WI38 (cell line): ENCODE data around the gene ARHGEF28.

ENCODE experiments used
- H3K4me3 ChIP-seq: 2 replicates; pipeline ENCODE4 v1.5.1; 2011; ENCODE audit warnings: low read depth, mild to moderate bottlenecking, control low read depth, low read length
- CTCF ChIP-seq: IDR thresholded peaks from 2 replicates; pipeline ENCODE4 v1.5.1; 2012; ENCODE audit warnings: low read depth, mild to moderate bottlenecking, control low read depth, low read length

ARHGEF28 gene

GRCh38 chr5:73655521-73656160 is 29.6 kb downstream of the ARHGEF28 start:
- no peak for TF ChIP-seq CTCF
- no peak overlapping the region for H3K4me3 ChIP-seq

DNA sequence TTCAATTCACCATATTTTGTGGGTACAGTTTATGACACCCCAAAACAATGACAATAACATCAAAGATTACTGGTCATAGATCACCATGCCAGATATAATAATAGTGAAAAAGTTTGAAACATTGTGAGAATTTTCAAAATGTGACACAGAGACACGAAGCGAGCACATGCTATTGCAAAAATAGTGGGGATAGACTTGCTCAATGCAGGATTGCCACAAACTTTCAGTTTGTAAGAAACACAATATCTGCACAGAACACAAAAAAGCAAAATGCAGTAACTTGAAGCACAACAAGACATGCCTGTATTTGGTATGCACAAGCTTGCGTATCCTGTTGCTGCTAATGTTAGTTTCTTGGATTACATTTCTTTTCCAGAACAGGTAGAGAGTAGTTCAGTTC is 35.8 kb downstream of the ARHGEF28 start:
- H3K4me3 ChIP-seq, result no peak overlapping the region
- no peak for TF ChIP-seq CTCF

- H3K4me3 ChIP-seq, result no peak overlapping the region
- TF ChIP-seq CTCF, result no peak
These were observed 37.3 kb downstream of the ARHGEF28 start for GRCh38 chr5:73663161-73663859.

DNA sequence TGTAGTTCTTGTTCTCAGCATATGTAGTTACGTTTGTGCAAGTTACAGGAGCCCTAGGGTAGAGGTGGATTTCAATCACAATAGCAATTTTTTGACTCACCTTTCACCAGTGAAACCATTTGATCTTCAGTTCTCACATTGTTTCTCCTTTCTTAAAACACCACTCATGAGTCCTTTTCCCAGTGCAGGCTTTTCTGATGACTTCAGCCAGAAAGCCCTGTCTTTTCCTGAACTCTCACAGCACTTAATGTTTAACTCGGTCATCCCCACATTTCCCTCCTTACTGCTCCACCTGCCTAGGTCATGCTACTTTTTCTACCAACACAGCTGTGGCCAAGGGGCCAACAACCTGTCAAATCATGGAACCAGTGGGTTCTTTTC is 37.9 kb downstream of the ARHGEF28 start:
- no peak overlapping the region for H3K4me3 ChIP-seq
- TF ChIP-seq CTCF, result no peak

DNA sequence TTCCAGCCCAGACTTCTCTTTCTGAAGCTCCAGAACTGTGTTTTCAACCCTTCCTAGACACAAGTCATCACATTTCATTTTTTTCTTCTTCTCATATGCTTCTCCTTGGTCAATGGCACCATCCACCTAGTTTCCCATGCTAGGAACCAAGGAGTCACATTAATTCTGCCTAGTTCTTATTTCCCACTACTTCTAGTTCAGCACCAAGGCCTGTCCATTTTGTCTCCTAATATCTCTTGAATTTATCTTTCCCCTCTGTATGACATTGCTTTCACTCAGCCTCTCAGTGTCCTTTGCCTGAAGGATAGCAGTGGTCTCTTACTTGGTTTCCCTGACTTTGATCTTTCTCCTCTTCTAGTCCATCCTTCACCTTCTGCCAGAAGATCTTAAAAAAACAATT is 38.8 kb downstream of the ARHGEF28 start:
- no peak for TF ChIP-seq CTCF
- no peak overlapping the region for H3K4me3 ChIP-seq

DNA sequence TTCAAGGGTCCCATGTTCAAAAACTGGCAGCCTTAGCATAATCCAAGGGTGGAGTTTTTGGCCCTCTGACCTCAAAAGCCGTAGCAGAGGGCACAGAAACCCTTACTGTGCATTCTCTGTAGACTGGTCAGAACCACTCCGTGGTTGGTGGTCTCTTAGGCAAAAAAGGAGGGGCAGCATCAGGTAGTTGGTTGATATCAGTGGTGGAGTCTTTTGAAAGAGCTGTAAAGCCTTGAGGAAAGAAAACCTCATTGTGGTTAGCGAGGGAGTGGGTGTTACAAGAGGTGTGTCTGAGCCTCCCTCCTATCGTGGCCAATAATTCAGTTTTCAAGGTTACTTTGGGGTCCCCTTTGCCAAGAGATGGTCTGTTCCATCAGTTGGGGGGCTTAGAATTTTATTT is 40.9 kb downstream of the ARHGEF28 start:
- TF ChIP-seq CTCF, result no peak
- H3K4me3 ChIP-seq, result no peak overlapping the region

- H3K4me3 ChIP-seq, result no peak overlapping the region
- TF ChIP-seq CTCF, result no peak
These were observed 42.0 kb downstream of the ARHGEF28 start for GRCh38 chr5:73668017-73668416.
